AG10803 (cell line): ENCODE results near the gene SRPRA.

Source experiments
- DNase-seq: peaks from one replicate; pipeline ENCODE4 v3.0.0; 2010; ENCODE audit warnings: low read depth
- H3K4me3 ChIP-seq: 2 replicates; pipeline ENCODE4 v1.5.1; 2011; ENCODE audit warnings: mild to moderate bottlenecking, low read length, control low read depth
- TF ChIP-seq, protein P1 (sequence below): conservative IDR thresholded peaks from 2 replicates; pipeline ENCODE4 v1.5.1; 2011; ENCODE audit warnings: mild to moderate bottlenecking, low read length, control low read depth, inconsistent platforms

SRPRA gene, protein sequence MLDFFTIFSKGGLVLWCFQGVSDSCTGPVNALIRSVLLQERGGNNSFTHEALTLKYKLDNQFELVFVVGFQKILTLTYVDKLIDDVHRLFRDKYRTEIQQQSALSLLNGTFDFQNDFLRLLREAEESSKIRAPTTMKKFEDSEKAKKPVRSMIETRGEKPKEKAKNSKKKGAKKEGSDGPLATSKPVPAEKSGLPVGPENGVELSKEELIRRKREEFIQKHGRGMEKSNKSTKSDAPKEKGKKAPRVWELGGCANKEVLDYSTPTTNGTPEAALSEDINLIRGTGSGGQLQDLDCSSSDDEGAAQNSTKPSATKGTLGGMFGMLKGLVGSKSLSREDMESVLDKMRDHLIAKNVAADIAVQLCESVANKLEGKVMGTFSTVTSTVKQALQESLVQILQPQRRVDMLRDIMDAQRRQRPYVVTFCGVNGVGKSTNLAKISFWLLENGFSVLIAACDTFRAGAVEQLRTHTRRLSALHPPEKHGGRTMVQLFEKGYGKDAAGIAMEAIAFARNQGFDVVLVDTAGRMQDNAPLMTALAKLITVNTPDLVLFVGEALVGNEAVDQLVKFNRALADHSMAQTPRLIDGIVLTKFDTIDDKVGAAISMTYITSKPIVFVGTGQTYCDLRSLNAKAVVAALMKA

DNA sequence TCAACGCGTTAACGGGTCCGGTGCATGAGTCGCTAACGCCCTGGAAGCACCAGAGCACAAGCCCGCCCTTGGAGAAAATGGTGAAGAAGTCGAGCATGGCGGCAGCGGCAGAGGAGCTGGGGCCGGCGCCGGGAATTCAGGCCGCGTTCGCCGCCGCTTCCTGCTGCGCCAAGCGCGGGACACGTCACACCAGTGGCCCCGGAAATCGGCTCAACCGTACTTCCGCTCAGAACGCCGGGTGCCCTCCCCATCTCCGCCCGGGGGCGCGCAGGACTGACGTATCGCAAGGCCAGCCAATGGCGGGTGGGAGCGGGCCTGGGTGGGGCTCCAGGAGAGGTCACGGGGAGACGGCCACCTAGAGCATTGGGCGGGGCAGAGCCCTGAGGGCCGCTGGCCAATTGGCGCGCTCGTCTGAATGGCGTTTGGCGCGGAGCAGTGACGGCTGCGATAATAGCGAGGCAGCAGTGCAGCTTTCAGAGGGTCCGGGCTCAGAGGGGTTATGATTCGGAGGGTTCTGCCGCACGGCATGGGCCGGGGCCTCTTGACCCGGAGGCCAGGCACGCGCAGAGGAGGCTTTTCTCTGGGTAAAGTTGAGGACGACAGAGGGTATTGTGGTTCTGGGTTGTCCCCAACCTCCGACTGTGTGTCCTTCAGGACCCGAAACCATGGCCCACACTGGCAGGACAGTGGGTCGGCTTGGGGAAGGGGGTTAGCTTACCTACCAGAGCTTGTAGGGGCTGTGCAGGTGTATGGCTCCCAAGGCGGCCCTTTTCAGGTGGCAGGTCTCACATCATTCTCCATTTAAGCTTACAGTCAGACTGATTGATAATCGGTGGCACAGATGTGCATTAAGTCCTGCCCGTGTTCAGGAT lies at the start of gene SRPRA, which contains the start of gene FOXRED1:
Gene SRPRA (minus strand): TSS at position 188 of the 872 bp plus-strand sequence. CDS start 91 bp downstream, at position 97.
Gene FOXRED1 (plus strand): TSS at position 447 of the 872 bp plus-strand sequence. CDS start 53 bp downstream, at position 500.
- peak; percentile 99 for DNase-seq
- TF ChIP-seq, protein P1, sequence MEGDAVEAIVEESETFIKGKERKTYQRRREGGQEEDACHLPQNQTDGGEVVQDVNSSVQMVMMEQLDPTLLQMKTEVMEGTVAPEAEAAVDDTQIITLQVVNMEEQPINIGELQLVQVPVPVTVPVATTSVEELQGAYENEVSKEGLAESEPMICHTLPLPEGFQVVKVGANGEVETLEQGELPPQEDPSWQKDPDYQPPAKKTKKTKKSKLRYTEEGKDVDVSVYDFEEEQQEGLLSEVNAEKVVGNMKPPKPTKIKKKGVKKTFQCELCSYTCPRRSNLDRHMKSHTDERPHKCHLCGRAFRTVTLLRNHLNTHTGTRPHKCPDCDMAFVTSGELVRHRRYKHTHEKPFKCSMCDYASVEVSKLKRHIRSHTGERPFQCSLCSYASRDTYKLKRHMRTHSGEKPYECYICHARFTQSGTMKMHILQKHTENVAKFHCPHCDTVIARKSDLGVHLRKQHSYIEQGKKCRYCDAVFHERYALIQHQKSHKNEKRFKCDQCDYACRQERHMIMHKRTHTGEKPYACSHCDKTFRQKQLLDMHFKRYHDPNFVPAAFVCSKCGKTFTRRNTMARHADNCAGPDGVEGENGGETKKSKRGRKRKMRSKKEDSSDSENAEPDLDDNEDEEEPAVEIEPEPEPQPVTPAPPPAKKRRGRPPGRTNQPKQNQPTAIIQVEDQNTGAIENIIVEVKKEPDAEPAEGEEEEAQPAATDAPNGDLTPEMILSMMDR, result no peak
- peak within 1 kb of the TSS; percentile 98 for H3K4me3 ChIP-seq

DNA sequence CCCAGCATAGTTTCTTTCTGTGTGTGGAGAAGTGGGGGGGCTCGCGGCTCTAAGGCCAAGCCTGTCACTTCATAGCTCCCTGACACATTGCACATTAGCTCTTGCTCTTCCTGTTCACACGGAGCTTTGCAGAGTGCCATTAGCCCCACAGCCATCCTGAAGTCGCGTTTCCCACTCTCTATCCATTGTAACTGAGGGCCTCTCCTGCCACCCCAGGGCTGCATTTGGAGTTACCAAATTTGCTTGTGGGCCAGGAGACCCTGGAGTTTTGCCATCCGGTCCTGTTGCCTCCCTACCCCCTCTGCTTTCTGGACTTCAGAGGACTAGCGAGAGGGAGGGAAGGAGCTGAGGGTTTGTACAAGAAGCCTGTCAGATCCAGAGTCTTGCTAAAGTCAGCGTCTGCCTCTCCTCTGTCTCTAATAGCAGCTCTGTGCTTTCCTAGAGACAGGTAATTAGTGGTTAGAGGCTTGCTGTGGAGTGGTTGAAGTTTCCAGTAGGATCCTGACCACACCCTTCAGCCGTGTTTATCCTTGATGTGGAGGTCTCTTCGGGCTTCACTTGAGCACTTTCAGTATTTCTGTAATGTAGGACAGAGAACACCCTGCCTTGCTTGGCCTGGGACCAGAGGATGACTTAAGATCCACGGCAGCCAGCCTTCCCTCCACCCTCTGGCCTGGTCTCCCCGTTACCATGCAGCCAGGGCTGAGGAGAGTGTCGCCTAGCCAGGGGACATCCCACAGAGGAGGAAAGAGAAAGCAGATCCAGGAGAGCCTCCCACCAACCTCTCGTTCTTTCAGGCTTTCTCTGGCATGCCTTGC lies 49.3 kb upstream of the SRPRA start:
- peak overlapping the region; percentile 52 for H3K4me3 ChIP-seq
- DNase-seq, result peak; percentile 90
- TF ChIP-seq, protein P1, result no peak

DNA sequence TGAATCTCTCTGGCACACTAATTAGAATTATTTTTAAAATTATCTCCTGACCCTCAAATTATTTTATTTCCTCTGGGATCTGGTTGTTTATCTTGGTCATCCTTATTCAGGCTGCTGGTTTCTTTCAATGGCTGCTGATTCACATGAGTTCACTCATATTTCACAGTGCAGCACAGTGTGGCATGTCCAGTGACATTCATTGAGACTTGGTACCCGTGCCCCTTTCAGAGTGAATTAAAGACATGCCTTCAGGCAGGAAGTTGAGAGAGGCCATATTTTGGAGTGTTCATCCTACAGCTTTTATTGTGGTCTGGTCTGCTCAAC lies 48.7 kb upstream of the SRPRA start:
- TF ChIP-seq, protein P1, result no peak
- H3K4me3 ChIP-seq, result no peak overlapping the region; the same call in 1 of the 2 replicates
- DNase-seq, result no peak

DNA sequence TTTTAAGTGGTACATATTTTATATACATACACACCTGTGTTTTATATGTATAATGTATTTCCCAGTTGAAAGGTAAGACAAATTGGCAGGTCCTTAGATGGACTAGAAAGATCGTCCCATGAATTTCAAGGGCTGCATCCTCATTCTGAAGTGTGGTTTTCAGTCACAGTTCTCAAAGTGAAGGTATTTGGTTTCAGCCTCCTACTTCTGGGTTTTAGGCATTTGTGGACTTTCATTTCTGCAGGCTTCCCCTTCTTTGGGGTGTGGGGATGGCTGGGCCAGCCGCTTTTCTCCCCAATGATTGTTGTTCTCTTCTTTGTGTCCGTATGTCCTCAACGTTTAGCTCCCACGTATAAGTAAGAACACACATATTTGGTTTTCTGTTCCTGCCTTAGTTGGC lies 45.1 kb upstream of the SRPRA start:
- no peak overlapping the region for H3K4me3 ChIP-seq
- DNase-seq, result no peak
- TF ChIP-seq, protein P1, result no peak

DNA sequence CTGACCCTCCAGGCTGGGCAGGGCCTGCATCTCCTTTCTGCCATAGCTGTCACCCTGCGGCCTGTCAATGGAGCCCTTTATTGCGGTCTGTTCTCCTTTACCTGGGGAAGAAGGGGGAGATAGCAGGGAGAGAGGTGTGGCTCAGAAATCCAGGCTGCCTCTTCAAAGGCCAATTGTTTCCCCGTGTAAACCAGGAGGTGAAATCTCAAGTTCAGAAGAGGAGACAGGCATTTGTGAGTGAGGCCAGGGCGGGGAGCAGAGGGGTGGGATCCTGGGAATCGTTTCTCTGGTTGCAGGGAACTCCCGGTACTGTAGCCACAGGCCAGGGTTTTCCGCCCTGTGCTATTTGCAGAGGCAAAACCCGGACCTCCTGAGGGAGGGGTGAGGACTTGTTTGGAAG lies 44.3 kb upstream of the SRPRA start:
- TF ChIP-seq, protein P1, result no peak
- H3K4me3 ChIP-seq, result no peak overlapping the region
- no peak for DNase-seq

DNA sequence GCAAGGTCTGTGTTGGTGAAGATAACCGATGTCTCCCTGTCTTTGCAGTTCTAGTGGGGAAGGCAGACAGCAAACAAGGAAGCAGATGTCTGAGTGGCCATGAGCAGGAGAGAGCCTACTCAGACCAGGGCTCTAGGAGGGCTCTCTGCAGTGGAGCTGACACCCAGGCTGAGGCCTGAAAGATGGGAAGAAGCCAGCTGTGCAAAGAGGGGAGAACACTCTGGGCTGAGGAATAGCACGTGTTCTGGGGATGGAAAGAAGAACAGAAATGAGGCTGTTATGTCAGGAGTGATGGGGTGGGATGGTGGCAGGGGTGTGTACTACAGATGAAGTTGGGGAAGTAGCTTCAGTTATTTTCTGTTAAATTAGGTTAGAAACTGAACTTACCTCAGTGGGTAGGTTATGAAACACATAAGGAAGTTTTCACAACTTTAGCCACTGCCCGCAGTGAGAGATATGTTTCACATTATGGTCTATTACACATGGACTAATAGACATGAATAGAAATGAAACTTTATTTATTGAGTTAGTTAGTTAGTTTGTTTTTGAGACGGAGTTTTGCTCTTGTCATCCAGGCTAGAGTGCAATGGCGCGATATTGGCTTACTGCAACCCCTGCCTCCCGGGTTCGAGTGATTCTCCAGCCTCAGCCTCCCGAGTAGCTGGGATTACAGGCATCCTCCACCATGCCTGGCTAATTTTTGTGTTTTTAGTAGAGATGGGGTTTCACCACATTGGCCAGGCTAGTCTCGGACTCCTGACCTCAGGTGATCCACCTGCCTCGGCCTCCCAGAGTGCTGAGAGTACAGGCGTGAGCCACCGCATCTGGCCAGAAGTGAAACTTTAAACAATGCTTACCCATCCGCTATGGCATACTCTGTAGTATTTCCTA lies 43.0 kb upstream of the SRPRA start:
- peak; percentile 47 for DNase-seq
- TF ChIP-seq, protein P1, result 0 out of 2 replicates have a peak, but pooled peaks have one; percentile 4
- H3K4me3 ChIP-seq, result no peak overlapping the region
